Endodermal cell (in vitro differentiated cells): ENCODE data around the gene RASGRF1. TPM values are rescaled to one million over a fixed set of nuclear protein-coding genes. Genes with fewer than 3 reads are reported as not detected.
A peak's percentile ranks its signal among the peaks of the same experiment; 100 is the strongest.

Source experiments
- DNase-seq: peaks from one replicate; pipeline ENCODE4 v3.0.0-alpha.2; 2017
- H3K27ac ChIP-seq: 2 replicates; pipeline ENCODE4 v1.5.1; 2013; ENCODE audit warnings: mild to moderate bottlenecking, low read depth, low read length, moderate library complexity
- H3K27me3 ChIP-seq: 2 replicates; pipeline ENCODE4 v1.6.1; 2013; ENCODE audit warnings: mild to moderate bottlenecking, low read length, moderate library complexity; ENCODE audit not compliant: insufficient read depth, control insufficient read depth, poor library complexity, severe bottlenecking
- H3K36me3 ChIP-seq: 2 replicates; pipeline ENCODE4 v1.7.0; 2013; ENCODE audit warnings: mild to moderate bottlenecking, low read length, moderate library complexity; ENCODE audit not compliant: control insufficient read depth, insufficient read depth
- H3K4me1 ChIP-seq: one replicate; pipeline ENCODE4 v1.7.0; 2013; ENCODE audit warnings: low read length; ENCODE audit not compliant: control insufficient read depth, insufficient read depth
- H3K4me3 ChIP-seq: 2 replicates; pipeline ENCODE4 v1.5.1; 2013; ENCODE audit warnings: mild to moderate bottlenecking, low read length, moderate library complexity
- H3K9ac ChIP-seq: 2 replicates; pipeline ENCODE4 v1.6.1; 2013; ENCODE audit warnings: mild to moderate bottlenecking, low read length, moderate library complexity; ENCODE audit not compliant: poor library complexity, severe bottlenecking; ENCODE audit errors: extremely low read depth
- H3K9me3 ChIP-seq: 2 replicates; pipeline ENCODE4 v1.6.1; 2013; ENCODE audit warnings: mild to moderate bottlenecking, low read length, moderate library complexity; ENCODE audit not compliant: control insufficient read depth
- H3K27ac Mint-ChIP-seq: 2 replicates; pipeline ENCODE4 v1.8.0; 2020; ENCODE audit warnings: mixed read lengths
- H3K27me3 Mint-ChIP-seq: 2 replicates; pipeline ENCODE4 v1.8.0; 2021; ENCODE audit warnings: mild to moderate bottlenecking, mixed read lengths; ENCODE audit not compliant: insufficient read depth
- H3K36me3 Mint-ChIP-seq: 2 replicates; pipeline ENCODE4 v1.8.0; 2020; ENCODE audit warnings: low read depth, mixed read lengths
- H3K4me1 Mint-ChIP-seq: 2 replicates; pipeline ENCODE4 v1.8.0; 2020; ENCODE audit warnings: mixed read lengths
- H3K4me3 Mint-ChIP-seq: 2 replicates; pipeline ENCODE4 v1.8.0; 2020; ENCODE audit warnings: mild to moderate bottlenecking, moderate library complexity, mixed read lengths
- H3K9me3 Mint-ChIP-seq: 2 replicates; pipeline ENCODE4 v1.8.0; 2020; ENCODE audit warnings: mild to moderate bottlenecking, mixed read lengths
- WGBS, 2 experiments: methylation state at CpG; one replicate each; pipeline versions ENCODE4 v1.1.5 to v1.1.7; 2013; ENCODE audit warnings: missing lambda C conversion rate in 2 of 2, mixed read lengths in 1 of 2; ENCODE audit not compliant: insufficient coverage in 1 of 2, insufficient read length in 1 of 2; 5-methylcytosine and 5-hydroxymethylcytosine counted together
- total RNA-seq, 2 donors: library from RNA; stranded (reverse); fragmentation: NEBNext Ultra II Directional in 1 of 2; extraction: Animal tissue kit (Norgen Biotek cat#: 25700) in 1 of 2; gene quantifications; 2 replicates in 1 of 2; 3 replicates in 1 of 2; pipeline ENCODE4 v1.2.1, GENCODE V29; 2021
- TF ChIP-seq, protein P1 (sequence below): fragments of 200-600 bp; sonication (generic); conservative IDR thresholded peaks from 2 replicates; pipeline ENCODE4 v1.5.0; 2021; ENCODE audit warnings: antibody characterized with exemption, mild to moderate bottlenecking

Gene RASGRF1
- total RNA-seq, 2 donors from 2014 or later = 0.20 TPM; not detected in 1

DNA sequence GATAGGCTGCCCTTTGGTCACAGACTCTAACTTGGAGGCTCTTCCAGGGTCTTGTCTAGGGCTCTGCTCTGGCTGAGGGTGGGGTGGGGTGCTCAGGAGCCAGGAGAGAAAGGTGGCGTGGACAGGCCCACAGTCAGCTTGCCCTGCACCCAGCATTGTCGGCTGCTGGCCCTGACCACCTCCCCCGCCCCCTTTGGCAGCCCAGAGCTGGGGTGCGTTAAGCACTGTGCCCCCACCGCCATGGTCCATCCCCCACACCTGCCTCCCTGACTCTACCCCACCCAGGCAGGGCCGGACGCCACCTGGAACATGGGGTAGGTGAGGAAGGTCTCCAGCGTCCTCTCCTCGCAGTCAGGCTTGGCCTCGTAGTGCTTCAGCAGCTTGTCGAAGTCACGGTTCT is 58.8 kb downstream of the RASGRF1 start:
- H3K36me3 ChIP-seq = no peaks in the 10 kb centered on the region
- H3K27ac ChIP-seq = no peak overlapping the region
- no peak overlapping the region for H3K4me3 Mint-ChIP-seq
- peaks cover under 1% of the 10 kb centered on the region for H3K9me3 Mint-ChIP-seq
- DNase-seq = no peak
- H3K4me1 Mint-ChIP-seq = peaks cover 14% of the 10 kb centered on the region
- no peak overlapping the region for H3K4me3 ChIP-seq
- H3K4me1 ChIP-seq = no peaks in the 10 kb centered on the region
- 93% methylated on average over 5 to 12 of the region's 12 CpGs for WGBS, 2 experiments
- H3K9ac ChIP-seq = no peak overlapping the region
- no peak overlapping the region for H3K27ac Mint-ChIP-seq
- H3K27me3 ChIP-seq = no peaks in the 10 kb centered on the region
- peaks cover 8% of the 10 kb centered on the region for H3K27me3 Mint-ChIP-seq
- peaks cover 5% of the 10 kb centered on the region for H3K9me3 ChIP-seq
- TF ChIP-seq, protein P1, sequence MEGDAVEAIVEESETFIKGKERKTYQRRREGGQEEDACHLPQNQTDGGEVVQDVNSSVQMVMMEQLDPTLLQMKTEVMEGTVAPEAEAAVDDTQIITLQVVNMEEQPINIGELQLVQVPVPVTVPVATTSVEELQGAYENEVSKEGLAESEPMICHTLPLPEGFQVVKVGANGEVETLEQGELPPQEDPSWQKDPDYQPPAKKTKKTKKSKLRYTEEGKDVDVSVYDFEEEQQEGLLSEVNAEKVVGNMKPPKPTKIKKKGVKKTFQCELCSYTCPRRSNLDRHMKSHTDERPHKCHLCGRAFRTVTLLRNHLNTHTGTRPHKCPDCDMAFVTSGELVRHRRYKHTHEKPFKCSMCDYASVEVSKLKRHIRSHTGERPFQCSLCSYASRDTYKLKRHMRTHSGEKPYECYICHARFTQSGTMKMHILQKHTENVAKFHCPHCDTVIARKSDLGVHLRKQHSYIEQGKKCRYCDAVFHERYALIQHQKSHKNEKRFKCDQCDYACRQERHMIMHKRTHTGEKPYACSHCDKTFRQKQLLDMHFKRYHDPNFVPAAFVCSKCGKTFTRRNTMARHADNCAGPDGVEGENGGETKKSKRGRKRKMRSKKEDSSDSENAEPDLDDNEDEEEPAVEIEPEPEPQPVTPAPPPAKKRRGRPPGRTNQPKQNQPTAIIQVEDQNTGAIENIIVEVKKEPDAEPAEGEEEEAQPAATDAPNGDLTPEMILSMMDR = no peak
- H3K36me3 Mint-ChIP-seq = no peaks in the 10 kb centered on the region

DNA sequence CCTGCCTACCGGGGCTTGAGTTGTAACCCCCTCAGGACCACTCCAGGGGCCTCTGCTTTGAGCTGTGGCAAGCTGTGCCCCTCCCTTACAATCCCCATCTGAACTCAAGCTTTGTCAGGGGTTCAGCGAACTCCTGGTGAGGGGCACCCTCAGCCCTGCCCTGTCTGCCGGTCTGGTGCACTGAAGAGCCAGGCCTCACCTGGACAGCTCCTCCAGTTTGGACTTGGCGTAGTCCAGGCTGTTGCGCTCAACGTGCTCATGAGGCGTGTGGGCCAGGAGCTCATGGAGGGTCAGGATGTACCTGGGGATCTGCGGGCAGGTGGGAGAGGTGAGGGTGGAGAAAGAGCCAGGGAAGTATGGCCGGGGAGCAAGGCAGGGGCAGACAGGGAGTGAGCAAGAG is 59.4 kb downstream of the RASGRF1 start:
- peaks cover 4% of the 10 kb centered on the region for H3K27me3 Mint-ChIP-seq

DNA sequence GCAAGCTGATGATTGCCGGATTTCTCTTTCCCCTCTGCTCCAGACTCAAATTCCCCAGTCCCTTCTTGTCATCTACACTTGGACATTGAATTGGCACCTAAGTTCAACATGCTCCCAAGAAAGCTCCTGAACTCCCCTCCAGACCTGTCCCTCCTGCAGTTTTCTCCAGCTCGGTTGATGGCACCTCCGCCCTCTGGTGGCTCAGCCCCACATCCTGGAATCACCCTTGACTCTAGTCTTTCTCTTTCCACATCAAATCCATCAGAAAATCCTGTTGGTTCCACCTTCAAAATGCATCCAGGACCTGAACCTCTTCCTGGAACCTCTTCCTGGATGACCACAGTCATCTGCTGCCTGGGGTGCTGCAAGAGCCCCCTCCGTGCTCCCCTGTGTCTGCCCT is 60.1 kb downstream of the RASGRF1 start:
- peaks cover 5% of the 10 kb centered on the region for H3K4me1 Mint-ChIP-seq
- H3K27ac Mint-ChIP-seq = no peak overlapping the region
- Histone ChIP-seq H3K4me1 (no peaks in the 10 kb centered on the region), H3K27me3 (no peaks in the 10 kb centered on the region), H3K36me3 (no peaks in the 10 kb centered on the region), H3K9ac (no peak overlapping the region), H3K9me3 (peaks cover 5% of the 10 kb centered on the region), H3K27ac (no peak overlapping the region), H3K4me3 (no peak overlapping the region)
- TF ChIP-seq, protein P1 = peak; percentile 63
- DNase-seq = peak; percentile 68
- WGBS, 2 experiments = 72 to 78% methylated on average over 3 to 4 of the region's 4 CpGs
- H3K4me3 Mint-ChIP-seq = no peak overlapping the region
- H3K9me3 Mint-ChIP-seq = no peaks in the 10 kb centered on the region
- peaks cover 4% of the 10 kb centered on the region for H3K27me3 Mint-ChIP-seq
- H3K36me3 Mint-ChIP-seq = no peaks in the 10 kb centered on the region

More for the DNA sequence above, 59.4 kb downstream of the RASGRF1 start:
- Histone ChIP-seq H3K27me3 (no peaks in the 10 kb centered on the region), H3K27ac (no peak overlapping the region), H3K4me3 (no peak overlapping the region), H3K9me3 (peaks cover 5% of the 10 kb centered on the region), H3K4me1 (no peaks in the 10 kb centered on the region), H3K36me3 (no peaks in the 10 kb centered on the region), H3K9ac (no peak overlapping the region)
- TF ChIP-seq, protein P1 = no peak
- Mint-ChIP-seq H3K27ac (no peak overlapping the region), H3K9me3 (no peaks in the 10 kb centered on the region), H3K4me3 (no peak overlapping the region), H3K4me1 (peaks cover 12% of the 10 kb centered on the region), H3K36me3 (no peaks in the 10 kb centered on the region)
- no peak for DNase-seq
- WGBS, 2 experiments = 90 to 98% methylated on average over 8 to 9 of the region's 9 CpGs
